ENCODE data around the gene ROR2. TPM values are rescaled to one million over a fixed set of nuclear protein-coding genes. Genes with fewer than 3 reads are reported as not detected.

Gene ROR2
- total RNA-seq, 4 donors from 2014 or later = 0.19 to 1.7 (median 0.38) TPM

DNA sequence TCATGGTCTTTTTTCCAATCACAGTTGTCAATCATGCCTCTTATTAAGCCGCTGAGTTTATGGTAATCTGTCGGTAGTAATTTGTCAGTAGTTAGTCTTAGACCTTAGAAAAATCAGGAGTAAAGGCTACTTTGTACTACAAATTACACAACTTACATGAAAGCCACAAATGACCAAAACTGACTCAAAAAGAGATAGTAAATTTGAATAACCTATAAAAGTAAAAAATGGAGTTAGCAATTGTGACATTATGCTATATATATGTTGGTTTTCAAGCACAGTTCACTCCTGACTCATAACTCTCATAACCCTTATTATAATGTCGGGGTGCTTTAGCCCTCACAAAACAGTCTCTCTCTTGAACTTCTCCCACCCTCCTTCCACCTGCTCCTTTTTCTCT is 251.8 kb downstream of the ROR2 start:
- TF ChIP-seq, protein P1, sequence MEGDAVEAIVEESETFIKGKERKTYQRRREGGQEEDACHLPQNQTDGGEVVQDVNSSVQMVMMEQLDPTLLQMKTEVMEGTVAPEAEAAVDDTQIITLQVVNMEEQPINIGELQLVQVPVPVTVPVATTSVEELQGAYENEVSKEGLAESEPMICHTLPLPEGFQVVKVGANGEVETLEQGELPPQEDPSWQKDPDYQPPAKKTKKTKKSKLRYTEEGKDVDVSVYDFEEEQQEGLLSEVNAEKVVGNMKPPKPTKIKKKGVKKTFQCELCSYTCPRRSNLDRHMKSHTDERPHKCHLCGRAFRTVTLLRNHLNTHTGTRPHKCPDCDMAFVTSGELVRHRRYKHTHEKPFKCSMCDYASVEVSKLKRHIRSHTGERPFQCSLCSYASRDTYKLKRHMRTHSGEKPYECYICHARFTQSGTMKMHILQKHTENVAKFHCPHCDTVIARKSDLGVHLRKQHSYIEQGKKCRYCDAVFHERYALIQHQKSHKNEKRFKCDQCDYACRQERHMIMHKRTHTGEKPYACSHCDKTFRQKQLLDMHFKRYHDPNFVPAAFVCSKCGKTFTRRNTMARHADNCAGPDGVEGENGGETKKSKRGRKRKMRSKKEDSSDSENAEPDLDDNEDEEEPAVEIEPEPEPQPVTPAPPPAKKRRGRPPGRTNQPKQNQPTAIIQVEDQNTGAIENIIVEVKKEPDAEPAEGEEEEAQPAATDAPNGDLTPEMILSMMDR (IDR thresholded peaks at IDR 0.05; ENCODE audit: low read depth) = no peak

GRCh38 chr9:91697201-91697600 is 252.8 kb downstream of the ROR2 start:
- TF ChIP-seq, protein P1 (IDR thresholded peaks at IDR 0.05; ENCODE audit: low read depth) = no peak

DNA sequence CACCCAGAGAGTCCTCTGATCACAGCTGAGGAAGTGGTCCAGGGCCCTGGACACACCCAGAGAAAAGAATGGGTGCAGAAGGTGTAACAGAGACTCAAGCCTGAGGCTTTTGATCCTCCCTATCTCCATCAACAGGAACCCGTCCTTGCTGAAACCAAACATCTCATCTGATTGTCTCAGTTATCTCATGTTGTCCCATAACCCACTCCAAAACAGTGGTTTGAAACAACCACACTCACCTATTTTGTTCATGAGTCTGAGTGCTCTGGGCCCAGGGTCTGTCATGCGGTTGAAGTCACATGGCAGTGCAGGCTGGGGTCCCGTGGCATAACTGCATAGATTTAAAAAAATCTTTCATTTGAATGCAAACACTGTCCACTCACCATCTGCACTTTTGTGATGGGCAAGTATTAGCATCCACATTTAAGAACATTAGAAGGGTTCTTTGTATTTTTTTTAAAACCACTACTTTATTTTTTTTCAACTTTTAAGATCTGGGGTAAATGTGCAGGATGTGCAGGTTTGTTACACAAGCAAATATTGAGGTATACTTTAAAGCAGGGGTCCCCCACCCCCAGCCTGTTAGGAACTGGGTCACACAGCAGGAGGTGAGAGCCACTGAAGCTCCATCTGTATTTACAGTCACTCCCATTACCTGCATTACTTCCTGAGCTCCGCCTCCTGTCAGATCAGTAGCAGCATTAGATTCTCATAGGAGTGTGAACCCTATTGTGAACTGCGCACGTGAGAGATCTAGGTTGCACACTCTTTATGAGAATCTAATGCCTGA is 255.8 kb downstream of the ROR2 start:
- TF ChIP-seq, protein P1 (IDR thresholded peaks at IDR 0.05; ENCODE audit: low read depth) = no peak

- TF ChIP-seq, protein P1 (IDR thresholded peaks at IDR 0.05; ENCODE audit: low read depth) = no peak
Measured at GRCh38 chr9:91693226-91693625, 256.8 kb downstream of the ROR2 start.

GRCh38 chr9:91690540-91691249 is 259.3 kb downstream of the ROR2 start:
- TF ChIP-seq, protein P1 (IDR thresholded peaks at IDR 0.05; ENCODE audit: low read depth) = no peak

- TF ChIP-seq, protein P1 (IDR thresholded peaks at IDR 0.05; ENCODE audit: low read depth) = no peak
Measured at GRCh38 chr9:91689006-91689405, 261.0 kb downstream of the ROR2 start.

- TF ChIP-seq, protein P1 (IDR thresholded peaks at IDR 0.05; ENCODE audit: low read depth) = no peak
Measured at GRCh38 chr9:91683269-91683668, 266.8 kb downstream of the ROR2 start.
